ENCODE measurements around the gene GPR179. TPM values are rescaled to one million over a fixed set of nuclear protein-coding genes. Genes with fewer than 3 reads are reported as not detected.

Gene GPR179
- total and polyA plus RNA-seq, 2 donors (not counting 3 experiments of a cell fraction or from before 2014, with no cell fraction given): not detected

- TF ChIP-seq MYC (IDR thresholded peaks at IDR 0.05; ENCODE audit: low read depth, low read length) (no peak), GATA2 (IDR thresholded peaks at IDR 0.05; ENCODE audit: insufficient read depth, insufficient read length, low read depth, low read length) (no peak), CTCF (IDR thresholded peaks at IDR 0.05; ENCODE audit: extremely low read depth in 1 of 2, insufficient read depth in 1 of 2, low read depth in 1 of 2, low read length in 2 of 2) (no peak), EZH2 (IDR thresholded peaks at IDR 0.05; ENCODE audit: borderline replicate concordance, low read depth, low read length, severe bottlenecking) (no peak), POLR2A (IDR thresholded peaks at IDR 0.05; ENCODE audit: low read depth, low read length) (no peak), POLR2AphosphoS5 (IDR thresholded peaks at IDR 0.05; ENCODE audit: insufficient read depth, low read depth, low read length) (no peak), MAX (IDR thresholded peaks at IDR 0.05; ENCODE audit: insufficient read depth, insufficient read length) (no peak), FOS (IDR thresholded peaks at IDR 0.05; ENCODE audit: borderline replicate concordance, insufficient read depth, low read length) (no peak), JUN (IDR thresholded peaks at IDR 0.05; ENCODE audit: borderline replicate concordance, insufficient read depth, insufficient read length, low read depth) (no peak)
- Histone ChIP-seq H3K4me2 (ENCODE audit: insufficient read depth, low read length) (no peak overlapping the region), H4K20me1 (replicated peaks; ENCODE audit: control insufficient read depth, extremely low read depth, insufficient read depth, low read length) (no peaks in the 10 kb centered on the region), H3K27me3 (ENCODE audit: control insufficient read depth in 2 of 2, insufficient read depth in 2 of 2, low read length in 2 of 2) (peaks cover 0 to 3% of the 10 kb centered on the region in 2 experiments), H3K79me2 (ENCODE audit: control insufficient read depth, insufficient read depth, low read length) (no peaks in the 10 kb centered on the region), H2AFZ (ENCODE audit: low read depth, low read length) (no peak overlapping the region), H3K4me1 (ENCODE audit: control insufficient read depth, extremely low read depth, insufficient read depth, low read length) (peaks cover 5% of the 10 kb centered on the region), H3K9me1 (replicated peaks; ENCODE audit: control insufficient read depth, extremely low read depth, insufficient read depth, low read length) (no peaks in the 10 kb centered on the region), H3K4me3 (replicated peaks in 1 of 3; ENCODE audit: insufficient read depth in 1 of 3, low read depth in 1 of 3, low read length in 3 of 3) (no peak overlapping the region), H3K36me3 (ENCODE audit: control insufficient read depth in 2 of 2, extremely low read depth in 1 of 2, insufficient read depth in 2 of 2, low read length in 2 of 2) (peaks cover 0 to 2% of the 10 kb centered on the region in 2 experiments), H3K9ac (replicated peaks; ENCODE audit: extremely low read depth, insufficient read depth, low read length) (no peak overlapping the region), H3K9me3 (replicated peaks; ENCODE audit: control insufficient read depth, insufficient read depth, low read length) (no peaks in the 10 kb centered on the region), H3K27ac (ENCODE audit: insufficient read depth, low read depth, low read length) (no peak overlapping the region)
- dilution Hi-C loops (cut with MboI; ENCODE audit: extremely low pct_ligation_motif_present, low sequenced_read_pairs): no loop called here
- CTCF ChIA-PET: interaction anchor here (0.5 to 4.1 kb wide), 5 partner anchors 8 to 87 kb away, joined by 3 to 21 read pairs (median 3); no protein-coding TSS in a partner anchor
- POLR2A ChIA-PET: no interaction called here
- no peak for FAIRE-seq
- BruUV-seq (replicated peaks): no TSS peak
- DNase-seq (ENCODE audit: low read depth, low spot score): no peak
- intact Hi-C loops (cut with micrococcal nuclease): no loop called here
These were observed 16.6 kb downstream of the GPR179 start for GRCh38 chr17:38326996-38327792.

All from endothelial cell of umbilical vein (primary cell).